ENCODE data around the gene SPIN1.
"Not testable (repeated sequence)": the region's sequence is repeated elsewhere in the genome, so short reads cannot be mapped to it uniquely, and the experiment has no call there.

SPIN1 gene

GRCh38 chr9:88388203-88388885, at the start of gene SPIN1:
Gene SPIN1 (plus strand): TSS chr9:88388444. CDS start chr9:88426540, 38,096 bp downstream.
- peak; percentile 52 for DNase-seq (ENCODE audit: low spot score)

DNA sequence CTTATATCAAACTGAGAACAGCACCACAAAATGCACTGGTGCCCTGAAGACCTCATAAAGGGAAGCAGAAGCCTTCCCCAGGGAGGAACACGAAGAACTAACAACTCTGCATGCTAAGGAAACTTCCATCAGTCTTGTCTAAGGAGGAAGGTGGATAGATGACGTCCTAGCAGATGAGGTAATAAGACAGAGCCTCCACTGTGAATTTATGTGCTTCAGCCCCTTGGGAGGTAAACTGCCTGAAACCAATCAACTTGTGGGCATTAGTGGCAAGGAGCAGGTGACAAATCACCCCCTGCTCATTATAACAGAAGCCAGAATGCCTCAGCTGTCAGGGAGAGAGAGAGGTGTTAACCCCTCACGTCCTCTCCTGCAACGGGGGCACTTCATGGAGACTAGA, 48.9 kb upstream of the SPIN1 start:
- DNase-seq (ENCODE audit: low spot score), result no peak

- DNase-seq (ENCODE audit: low spot score), result no peak
Measured at GRCh38 chr9:88342246-88342645, 46.0 kb upstream of the SPIN1 start.

- DNase-seq (ENCODE audit: low spot score), result no peak
Measured at GRCh38 chr9:88344013-88344412, 44.2 kb upstream of the SPIN1 start.

DNA sequence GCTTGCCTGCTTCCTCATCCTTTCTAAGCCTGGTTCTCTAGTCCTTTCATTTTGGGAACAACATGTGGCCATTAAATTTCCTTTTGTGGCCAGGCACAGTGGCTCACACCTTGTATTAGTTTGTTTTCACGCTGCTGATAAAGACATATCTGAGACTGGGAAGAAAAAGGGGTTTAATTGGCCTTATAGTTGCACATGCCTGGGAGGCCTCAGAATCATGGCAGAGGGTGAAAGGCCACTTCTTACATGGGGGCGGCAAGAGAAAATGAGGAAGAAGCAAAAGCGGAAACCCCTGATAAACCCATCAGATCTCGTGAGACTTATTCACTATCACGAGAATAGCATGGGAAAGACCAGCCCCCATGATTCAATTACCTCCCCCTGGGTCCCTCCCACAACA, 37.9 kb upstream of the SPIN1 start:
- not testable (repeated sequence) for DNase-seq (ENCODE audit: low spot score)

DNA sequence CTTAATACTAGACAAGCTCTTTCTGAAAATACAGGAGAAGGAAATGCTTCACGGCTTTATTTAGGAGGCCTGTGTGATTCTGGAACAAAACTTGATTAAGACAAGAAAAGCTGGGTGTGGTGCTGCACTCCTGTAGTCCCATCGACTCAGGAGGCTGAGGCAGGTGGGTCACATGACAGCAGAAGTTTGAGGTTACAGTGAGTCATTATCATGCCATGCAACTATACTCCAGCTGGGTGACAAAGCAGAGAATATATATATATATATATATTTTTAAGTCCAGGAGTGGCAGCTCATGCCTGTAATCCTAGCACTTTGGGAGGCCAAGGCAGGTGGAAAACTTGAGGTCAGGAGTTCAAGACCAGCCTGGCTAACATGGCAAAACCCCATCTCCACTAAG, 33.1 kb upstream of the SPIN1 start:
- no peak for DNase-seq (ENCODE audit: low spot score)

DNA sequence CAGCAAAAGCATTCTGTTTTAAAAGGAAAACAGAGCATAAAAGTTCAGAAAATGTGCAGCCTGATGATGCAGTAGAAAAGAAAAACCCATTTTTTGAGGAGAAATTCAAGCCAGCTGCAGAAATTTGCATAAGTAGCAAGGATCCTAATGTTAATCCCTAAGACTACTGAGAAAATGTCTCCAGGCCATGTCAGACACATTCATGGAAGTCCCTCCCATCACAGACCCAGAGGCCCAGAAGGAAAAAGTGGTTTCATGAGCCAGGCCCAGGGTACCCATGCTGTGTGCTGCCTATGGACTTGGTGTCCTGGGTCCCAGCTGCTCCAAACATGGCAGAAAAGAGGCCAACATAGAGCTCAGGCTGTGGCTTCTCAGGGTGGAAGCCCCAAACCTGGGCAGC, 31.0 kb upstream of the SPIN1 start:
- DNase-seq (ENCODE audit: low spot score), result not testable (repeated sequence)

DNA sequence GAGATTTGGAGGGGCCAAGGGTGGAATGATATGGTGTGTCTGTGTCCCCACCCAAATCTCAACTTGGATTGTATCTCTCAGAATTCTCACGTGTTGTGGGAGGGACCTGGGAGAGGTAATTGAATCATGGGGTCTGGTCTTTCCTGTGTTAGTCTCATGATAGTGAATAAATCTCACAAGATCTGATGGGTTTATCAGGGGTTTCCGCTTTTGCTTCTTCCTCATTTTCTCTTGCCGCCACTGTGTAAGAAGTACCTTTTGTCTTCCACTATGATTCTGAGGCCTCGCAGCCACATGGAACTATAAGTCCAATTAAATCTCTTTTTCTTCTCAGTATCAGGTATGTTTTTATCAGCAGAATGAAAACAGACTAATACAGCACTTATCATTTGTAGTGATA, 29.5 kb upstream of the SPIN1 start:
- no peak for DNase-seq (ENCODE audit: low spot score)

DNA sequence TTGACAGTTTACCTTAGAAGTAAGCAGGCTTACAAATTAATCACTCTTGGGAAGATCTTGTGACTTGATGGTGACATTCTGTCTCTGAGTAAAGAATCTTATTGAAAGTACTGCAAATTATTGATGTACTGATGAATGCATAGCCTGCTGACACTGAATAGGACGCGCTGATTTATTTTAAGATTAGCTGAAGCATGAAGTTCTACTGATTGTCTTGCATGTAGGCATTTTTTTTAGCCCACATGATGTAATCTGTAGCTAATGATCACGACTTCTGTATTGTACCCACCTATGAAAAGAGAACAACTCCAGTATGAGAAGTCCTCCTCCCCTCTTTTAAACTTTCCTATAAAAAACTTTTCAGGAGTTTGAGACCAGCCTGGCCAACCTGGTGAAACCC, 28.3 kb upstream of the SPIN1 start:
- no peak for DNase-seq (ENCODE audit: low spot score)

- no peak for DNase-seq (ENCODE audit: low spot score)
Measured at GRCh38 chr9:88362681-88363080, 25.6 kb upstream of the SPIN1 start.

GRCh38 chr9:88363661-88364060, 24.6 kb upstream of the SPIN1 start:
- no peak for DNase-seq (ENCODE audit: low spot score)

GRCh38 chr9:88364706-88365105, 23.5 kb upstream of the SPIN1 start:
- DNase-seq (ENCODE audit: low spot score), result no peak

DNA sequence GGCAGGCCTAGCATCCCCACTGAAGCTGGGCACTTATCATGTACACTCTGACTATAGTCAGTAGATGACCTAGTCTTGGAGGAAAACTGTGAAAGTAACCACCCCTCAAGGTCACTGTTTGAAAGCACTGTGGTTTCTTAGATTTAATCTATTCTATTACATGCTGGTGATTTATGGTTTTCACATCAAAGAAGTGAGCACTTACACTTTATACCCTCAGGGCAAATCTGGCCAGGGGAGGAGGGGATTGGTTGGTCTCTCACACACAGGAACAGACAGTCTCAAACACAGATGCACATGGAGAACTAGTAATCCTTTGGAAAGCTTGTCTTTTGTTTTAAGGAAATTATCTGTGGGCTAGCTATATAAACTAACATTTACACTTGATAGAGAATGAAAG, 17.9 kb upstream of the SPIN1 start:
- DNase-seq (ENCODE audit: low spot score), result no peak

- no peak for DNase-seq (ENCODE audit: low spot score)
Measured at GRCh38 chr9:88372103-88372654, 16.1 kb upstream of the SPIN1 start.

GRCh38 chr9:88373045-88373444, 15.2 kb upstream of the SPIN1 start:
- DNase-seq (ENCODE audit: low spot score), result no peak

- no peak for DNase-seq (ENCODE audit: low spot score)
Measured at GRCh38 chr9:88378317-88378716, 9.9 kb upstream of the SPIN1 start.

GRCh38 chr9:88379352-88379751, 8.9 kb upstream of the SPIN1 start:
- no peak for DNase-seq (ENCODE audit: low spot score)

GRCh38 chr9:88380118-88380517, 8.1 kb upstream of the SPIN1 start:
- no peak for DNase-seq (ENCODE audit: low spot score)

DNA sequence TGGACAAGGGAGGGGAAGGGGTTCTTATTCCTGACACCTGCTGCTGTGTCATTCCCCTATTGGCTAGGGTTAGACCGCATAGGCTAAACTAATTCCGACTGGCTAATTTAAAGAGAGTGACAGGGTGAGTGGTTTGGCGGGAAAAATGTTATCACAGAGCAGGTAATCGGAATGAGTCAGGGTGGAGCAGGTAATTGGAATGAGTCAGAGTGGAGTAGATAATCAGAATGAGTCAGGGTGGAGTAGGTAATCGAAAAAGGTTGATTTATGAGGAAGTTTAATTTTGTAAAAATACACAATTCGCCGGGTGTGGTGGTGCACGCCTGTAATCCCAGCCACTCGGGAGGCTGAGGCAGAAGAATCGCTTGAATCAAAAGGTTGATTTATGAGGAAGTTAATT, 6.9 kb upstream of the SPIN1 start:
- DNase-seq (ENCODE audit: low spot score), result not testable (repeated sequence)

- DNase-seq (ENCODE audit: low spot score), result no peak
Measured at GRCh38 chr9:88383176-88383575, 5.1 kb upstream of the SPIN1 start.

DNA sequence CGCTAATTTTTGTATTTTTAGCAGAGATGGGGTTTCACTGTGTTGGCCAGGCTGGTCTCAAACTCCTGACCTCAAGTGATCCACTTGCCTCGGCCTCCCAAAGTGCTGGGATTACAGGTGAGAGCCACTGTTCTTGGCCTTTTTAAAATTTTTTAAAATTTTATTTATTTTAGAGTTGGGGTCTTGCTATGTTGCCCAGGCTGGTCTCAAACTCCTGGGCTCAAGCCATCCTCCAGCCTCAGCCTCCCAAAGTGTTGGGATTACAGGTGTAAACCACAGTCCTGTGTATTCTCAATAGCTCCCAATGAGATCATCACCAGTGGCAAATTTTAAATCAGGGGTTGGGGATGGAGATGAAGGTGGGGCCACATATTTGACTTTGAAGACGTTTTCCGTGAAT, 2.1 kb upstream of the SPIN1 start:
- DNase-seq (ENCODE audit: low spot score), result not testable (repeated sequence)

DNA sequence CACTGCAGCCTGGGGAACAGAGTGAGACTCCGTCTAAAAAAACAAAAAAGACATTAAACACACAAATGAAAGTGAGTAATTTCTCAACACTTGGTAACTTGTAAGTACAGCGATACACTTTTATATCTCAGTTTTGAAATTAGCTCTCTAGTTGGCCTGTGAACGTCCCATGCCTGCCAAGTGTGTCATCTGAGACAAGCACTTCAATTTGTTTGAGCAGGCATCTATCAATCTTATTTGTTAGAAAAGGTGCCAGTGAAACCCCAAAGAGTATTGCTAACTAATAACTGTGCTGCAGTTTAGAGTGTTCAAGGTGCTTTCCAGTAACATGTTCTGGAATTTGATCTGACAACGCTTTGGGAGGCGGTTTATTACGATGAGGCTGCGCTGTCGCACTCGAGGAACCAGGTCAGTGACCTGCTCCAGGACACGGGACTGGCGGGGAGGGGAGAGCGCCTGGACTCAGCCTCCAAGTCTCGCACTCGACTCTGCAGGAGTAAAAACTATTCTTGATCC, 1.1 kb upstream of the SPIN1 start:
- no peak for DNase-seq (ENCODE audit: low spot score)

DNA sequence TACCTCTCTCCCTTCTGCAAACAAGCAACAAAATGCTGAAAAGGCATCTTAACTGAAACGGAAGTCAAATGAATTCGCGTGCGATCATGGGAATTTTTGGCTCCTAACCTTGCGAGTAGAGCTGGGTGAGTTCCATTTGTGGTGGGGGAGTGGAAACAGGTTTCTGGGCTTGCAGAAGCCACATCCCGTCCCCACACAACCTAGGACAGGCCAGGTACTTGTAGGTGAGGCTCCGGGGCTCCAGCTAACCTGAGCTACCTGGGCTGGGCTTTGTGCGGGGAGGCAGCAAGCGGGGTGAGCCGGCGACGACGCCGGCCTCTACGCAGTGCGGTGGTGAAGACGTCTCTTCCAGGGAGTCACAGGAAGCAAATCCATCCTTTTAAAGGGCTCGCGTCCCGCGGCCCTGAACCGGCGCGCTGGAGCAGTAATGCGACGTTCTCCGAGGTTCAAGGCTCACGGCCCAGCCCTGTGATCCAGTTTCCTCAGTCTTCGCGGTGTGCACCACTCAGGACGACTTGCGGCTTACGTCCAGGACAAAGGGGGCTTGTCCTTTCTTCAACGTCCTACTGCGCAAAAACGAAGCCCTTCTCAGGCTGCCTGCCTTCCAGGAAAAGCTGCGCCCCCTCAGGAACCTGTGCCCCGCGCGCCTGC, 567 bp upstream of the SPIN1 start:
- peak; percentile 69 for DNase-seq (ENCODE audit: low spot score)
